Stimulated activated CD8-positive, alpha-beta memory T cell treated with anti-CD3 and anti-CD28 coated beads, Interleukin-7, amount 100 ng/mL, for 48 hours (primary cell): ENCODE results near the gene SLC6A19.
"Not testable (repeated sequence)": the region's sequence is repeated elsewhere in the genome, so short reads cannot be mapped to it uniquely, and the experiment has no call there.

ENCODE experiments used
- DNase-seq, 2 donors: peaks; one replicate each; pipeline ENCODE4 v3.0.0-alpha.2; 2020; ENCODE audit warnings: low read depth in 1 of 2; ENCODE audit errors: extremely low read depth in 1 of 2

Gene SLC6A19

DNA sequence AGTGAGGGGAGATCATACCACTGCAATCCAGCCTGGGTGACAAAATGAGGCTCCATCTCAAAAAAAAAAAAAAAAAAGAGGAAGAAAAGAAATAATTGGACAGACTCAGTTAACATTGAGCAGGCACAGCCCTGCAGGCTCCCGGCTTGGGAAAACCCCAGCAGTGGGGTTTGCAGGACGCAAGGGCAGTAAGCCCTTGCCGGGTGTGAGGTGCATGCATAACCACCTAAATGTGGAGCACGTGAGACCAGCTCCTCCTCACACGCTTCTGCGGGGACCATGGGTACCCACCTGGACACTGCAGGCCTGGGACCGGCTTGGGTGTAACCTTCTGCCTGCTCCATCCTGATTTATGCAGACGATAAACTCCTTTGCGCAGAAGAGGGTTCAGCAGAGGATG is 19.0 kb downstream of the SLC6A19 start:
- DNase-seq: no peak

DNA sequence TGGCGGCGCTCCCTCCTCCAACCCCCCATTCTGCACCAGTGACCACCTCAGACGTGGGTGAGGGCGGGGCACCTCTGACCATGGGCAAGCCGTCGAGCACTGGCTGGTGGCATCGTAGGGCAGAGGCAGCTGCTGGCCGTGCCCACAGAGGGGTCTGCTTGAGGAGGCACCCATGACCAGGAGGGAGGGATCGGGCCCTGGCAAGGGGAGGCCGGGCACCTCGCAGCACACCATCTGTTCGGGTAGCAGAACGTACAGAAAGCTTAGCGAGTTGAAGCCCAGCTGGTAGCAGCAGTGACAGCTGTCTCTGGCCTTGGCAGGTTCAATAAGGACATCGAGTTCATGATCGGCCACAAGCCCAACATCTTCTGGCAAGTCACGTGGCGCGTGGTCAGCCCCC is 19.4 kb downstream of the SLC6A19 start:
- no peak for DNase-seq

DNA sequence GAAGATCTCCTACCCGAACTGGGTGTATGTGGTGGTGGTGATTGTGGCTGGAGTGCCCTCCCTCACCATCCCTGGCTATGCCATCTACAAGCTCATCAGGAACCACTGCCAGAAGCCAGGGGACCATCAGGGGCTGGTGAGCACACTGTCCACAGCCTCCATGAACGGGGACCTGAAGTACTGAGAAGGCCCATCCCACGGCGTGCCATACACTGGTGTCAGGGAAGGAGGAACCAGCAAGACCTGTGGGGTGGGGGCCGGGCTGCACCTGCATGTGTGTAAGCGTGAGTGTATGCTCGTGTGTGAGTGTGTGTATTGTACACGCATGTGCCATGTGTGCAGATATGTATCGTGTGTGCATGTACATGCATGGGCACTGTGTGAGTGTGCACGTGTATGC is 20.3 kb downstream of the SLC6A19 start:
- no peak for DNase-seq

DNA sequence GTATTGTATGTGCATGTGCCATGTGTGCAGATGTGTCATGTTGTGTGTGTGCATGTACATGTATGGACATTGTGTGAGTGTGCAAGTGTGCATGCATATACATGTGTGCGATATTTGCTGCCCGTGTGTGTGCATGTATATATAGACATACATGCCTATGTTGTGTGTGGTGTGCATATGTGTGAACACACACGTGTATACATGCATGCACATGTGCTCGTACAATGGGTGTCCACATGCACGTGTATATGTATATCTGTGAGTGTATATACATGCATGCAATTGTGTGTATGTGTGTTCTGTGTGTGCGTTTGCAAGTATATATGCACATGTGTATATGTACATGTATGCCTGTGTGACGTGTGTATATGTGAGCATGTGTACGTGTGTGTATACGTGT is 20.8 kb downstream of the SLC6A19 start:
- no peak for DNase-seq

DNA sequence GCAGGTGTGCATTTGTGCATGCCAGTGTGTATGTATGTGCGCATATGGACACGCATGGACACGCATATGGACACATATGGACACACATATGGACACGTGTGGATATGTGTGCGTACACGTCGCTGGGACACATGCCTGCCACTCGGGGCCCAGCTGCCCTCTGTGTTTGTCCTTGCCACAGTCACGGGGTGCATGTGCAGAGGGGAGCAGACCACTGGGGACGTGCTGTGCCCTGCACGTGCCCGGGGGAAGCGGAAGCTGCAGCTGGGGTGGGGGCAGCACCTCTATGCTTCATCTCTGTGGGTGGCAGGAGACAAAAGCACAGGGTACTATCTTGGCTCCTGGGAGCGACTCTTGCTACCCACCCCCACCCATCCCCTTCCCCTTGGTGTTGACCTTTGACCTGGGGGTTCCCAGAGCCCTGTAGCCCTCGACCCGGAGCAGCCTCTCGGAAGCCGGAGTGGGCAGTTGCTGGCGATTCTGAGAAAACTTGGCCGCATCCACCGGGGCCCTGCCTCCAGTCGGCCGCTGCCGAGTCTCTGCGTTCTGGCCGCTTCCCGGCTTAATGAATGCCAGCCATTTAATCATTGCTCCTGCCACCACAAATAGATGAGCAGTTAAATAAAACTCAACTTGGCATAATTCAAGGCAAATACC is 21.4 kb downstream of the SLC6A19 start:
- no peak for DNase-seq

DNA sequence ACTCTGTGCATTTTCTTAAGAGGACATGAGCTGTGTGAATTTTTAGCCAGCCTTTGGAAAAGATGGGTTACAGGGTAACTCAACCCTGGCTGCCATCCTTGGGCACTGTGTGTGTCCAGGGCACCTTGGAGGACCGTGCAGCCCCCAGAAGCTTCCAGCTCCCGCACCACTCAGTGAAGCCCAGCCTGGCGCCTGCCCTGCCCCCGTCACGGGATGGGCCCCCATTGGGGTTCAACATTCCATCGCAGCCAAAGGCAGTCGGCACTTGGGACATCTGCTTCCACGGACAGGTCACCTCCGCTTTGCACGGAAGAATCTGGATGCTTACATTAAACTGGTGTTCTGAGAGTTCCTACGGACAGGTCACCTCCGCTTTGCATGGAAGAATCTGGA is 21.9 kb downstream of the SLC6A19 start:
- DNase-seq: no peak

DNA sequence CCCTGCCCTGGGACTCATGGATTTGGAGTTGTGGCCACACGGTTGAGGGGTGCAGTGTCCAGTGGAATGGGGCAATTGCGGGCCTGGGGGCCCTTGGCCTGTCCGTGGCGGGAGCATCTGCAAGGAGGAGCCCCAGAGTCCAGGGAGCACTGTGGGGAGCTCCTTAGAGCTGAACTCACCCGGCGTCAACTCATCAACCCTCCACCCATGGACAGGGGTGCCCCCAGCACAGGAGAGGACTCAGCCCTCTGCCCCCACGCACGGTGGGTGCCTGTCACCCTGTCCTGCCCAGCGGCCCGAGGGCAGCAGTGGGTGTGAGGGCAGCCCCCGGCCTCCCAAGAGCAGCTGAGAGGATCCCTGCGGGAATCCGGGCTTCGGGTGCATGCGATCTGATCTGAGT is 23.2 kb downstream of the SLC6A19 start:
- DNase-seq: no peak

DNA sequence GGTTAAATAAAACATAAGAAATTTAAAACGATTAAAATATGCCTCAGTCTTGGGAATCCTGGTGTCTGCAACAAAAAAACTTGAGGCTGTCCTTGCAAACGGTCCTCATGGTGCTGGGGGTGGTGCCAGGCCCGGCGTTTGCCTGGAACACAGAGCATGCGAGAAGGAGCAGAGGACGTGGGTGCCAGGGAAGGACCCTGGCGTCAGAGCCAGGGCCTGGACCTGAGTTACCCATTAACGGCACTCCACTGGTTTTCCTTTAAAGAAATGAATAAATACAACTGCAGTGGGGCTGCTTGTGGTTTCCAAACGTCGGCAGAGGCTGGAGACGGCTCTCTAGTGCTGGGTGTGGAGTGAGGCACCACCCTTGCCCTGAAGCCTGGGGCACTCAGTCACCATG is 23.7 kb downstream of the SLC6A19 start, which contains the start of gene SLC6A18:
Gene SLC6A18, plus strand, starts transcription at position 301 of the 400 bp plus-strand sequence. Its CDS starts 97 bp downstream, at position 398.
- no peak for DNase-seq

DNA sequence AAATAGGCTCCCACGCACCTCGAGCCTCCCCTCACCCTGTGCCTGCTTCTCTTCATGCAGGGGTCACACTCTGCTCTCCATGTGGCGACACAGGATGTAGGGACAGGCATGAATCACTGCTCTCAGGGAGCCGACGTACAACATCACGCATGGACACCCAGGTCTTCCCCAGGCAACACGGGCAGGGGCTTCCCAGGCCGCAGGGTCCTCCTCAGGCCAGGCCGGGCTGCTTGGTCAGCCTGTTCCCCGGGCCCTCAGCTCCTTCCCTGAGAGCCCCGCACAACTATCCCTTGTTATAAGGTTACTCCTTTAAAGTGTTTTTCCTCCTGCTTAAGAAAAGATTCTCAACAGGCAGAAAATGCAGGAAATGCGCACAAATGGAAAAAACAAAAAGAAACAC is 24.8 kb downstream of the SLC6A19 start:
- DNase-seq: no peak

DNA sequence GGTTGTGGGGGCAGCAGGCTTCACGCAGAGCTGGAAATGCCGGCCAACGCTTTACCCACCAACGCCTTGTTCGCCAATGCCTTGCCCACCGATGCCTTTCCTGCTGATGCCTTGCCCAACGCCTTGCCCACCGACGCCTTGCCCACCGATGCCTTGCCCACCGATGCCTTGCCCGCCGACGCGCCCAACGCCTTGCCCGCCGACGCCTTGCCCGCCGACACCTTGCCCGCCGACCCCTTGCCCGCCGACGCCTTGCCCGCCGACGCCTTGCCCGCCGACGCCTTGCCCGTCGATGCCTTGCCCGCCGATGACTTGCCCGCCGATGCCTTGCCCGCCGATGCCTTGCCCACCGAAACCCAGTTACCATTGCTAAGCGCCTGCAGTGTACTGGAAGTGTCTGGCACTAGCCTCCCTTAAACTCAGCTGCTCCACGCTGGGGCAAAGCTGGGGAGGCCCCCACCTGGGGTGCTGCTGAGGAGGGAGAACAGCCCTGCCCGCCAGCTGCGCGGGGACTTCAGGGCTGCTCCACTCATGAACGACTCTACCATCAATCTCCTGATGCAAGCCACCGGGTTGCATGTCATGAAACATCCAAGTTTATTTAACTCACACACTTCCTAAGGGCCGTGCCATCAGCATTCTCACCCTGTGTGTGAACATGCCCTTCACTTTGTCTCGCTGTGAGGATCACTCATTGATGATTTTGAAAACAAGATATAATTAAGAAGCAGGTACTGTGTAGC is 25.6 kb downstream of the SLC6A19 start:
- DNase-seq: no peak

DNA sequence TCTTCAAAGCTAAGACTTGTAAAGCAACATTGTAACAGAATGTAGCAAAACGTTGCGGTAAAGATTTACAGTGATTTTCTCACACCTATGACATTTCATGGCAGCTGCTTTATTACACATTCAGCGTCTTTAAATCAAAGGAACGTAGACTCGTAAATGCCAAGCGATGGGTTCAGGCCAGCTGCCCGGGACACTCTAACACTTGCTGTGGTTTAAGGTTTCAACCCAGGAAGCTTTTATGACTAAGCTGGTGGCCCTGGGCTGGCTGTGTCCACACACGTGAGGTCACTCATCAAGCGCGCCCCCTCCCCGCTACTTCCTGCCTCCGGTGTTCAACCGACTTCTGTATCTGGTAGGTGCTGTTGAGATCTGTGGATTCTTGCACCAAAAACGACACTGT is 26.3 kb downstream of the SLC6A19 start:
- DNase-seq: no peak

DNA sequence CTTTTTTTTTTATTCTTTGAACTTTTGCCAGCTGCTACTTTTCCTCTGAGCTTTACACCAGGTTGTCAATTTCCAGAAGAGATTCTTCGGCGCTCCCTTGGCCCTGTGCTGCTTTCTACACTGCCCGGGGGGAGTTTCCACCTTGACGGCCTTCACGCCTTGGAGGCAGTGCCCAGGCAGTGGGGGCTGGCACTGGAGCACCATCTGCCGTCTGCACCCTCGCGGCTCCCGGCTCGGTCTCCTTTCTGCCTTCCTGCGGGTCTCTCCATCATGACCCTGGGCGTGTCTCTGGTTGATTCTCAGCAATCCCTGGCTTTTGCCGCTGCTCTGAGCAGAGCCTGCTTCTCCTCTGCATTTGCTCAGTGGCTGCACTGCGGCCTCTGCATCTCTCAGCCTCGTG is 26.7 kb downstream of the SLC6A19 start:
- DNase-seq: no peak

DNA sequence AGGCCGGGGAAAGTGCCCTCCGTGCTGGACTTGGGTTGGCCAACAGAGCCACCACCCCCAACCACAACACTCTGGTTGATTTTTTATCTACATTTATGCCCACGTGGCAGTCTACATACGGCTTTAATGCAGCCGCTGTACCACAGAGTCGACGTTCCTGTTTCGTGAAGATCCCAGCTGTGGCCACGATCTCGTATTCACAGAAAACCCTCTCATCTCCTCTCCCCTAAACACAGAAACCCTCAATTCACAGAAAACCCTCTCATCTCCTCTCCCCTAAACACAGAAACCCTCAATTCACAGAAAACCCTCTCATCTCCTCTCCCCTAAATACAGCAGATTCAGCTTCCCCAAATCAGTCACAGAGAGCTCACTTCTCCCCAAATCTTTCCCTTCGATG is 27.6 kb downstream of the SLC6A19 start:
- DNase-seq: not testable (repeated sequence)

DNA sequence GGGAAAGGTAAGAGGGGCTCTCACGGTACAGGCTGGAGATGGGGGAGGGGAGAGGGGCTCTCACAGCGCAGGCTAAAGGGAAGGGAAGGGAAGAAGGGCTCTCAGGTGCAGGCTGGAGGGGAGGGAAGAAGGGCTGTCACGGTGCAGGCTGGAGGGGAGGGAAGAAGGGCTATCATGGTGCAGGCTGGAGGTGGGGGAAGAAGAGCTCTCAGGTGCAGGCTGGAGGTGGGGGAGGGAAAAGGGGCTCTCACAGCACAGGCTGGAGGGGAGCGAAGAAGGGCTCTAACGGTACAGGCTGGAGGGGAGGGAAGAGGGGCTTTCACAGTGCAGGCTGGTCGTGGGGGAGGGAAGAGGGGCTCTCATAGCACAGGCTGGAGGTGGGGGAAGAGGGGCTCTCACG is 28.4 kb downstream of the SLC6A19 start:
- DNase-seq: no peak

DNA sequence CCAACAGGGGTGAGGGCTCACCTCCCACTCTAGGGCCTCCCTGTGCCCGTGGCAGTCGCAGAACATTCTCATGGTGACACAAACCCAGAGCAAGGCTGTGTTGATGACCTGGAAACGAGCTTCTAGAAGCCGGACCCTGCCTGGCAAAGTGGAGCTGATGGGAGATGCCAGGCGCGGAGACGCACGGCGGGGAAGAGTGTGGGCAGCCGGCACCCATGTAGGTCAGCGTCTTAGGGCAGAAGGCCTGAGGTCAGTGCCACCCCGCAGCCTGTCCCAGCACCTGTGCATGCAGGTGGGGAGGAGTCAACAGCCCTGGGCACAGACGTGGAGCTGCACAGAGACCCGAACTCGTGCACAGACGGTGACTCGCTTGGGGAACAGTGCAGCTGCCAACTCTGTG is 29.2 kb downstream of the SLC6A19 start:
- no peak for DNase-seq

DNA sequence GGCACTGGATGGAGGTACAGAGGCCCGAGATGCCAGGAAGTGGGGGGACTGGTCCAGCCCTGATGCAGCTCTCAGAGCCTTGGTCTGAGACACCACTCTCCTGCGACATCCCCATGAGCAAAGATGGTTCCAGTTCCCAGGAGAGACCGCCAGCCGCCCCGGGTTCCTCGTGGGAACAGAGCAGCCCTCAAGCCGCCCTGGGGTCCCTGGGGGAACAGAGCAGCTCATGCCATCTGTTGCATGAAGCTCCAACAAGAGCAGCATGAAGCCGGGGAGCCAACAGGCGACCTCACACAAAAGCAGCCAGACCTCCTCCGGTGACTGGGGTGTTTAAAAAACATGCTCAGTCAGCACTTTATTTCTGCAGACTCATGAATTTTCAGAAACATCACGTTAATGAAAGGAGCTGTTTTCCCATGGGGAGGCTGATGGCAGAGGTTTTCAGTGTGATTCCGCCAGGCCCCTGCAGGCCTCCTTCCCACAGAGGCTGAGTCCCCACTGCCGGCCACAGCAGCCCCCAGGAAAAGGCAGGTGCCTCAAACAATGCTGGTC is 30.0 kb downstream of the SLC6A19 start:
- no peak for DNase-seq

DNA sequence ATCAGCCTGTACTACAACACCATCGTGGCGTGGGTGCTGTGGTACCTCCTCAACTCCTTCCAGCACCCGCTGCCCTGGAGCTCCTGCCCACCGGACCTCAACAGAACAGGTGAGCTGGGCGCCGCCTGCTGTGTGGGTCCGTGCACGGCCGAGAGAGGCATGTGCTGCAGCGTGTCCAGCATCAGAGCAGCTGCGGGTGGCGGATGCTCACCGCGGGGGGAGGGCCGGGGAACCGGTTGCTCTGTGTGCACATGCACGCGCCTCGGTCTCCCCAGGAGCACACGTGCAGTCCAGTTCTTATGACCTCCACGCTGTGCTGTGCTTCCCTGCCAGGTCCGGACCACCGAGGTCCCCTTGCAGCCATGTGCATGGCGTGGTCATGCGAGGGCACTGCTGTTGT is 31.4 kb downstream of the SLC6A19 start:
- DNase-seq: no peak

DNA sequence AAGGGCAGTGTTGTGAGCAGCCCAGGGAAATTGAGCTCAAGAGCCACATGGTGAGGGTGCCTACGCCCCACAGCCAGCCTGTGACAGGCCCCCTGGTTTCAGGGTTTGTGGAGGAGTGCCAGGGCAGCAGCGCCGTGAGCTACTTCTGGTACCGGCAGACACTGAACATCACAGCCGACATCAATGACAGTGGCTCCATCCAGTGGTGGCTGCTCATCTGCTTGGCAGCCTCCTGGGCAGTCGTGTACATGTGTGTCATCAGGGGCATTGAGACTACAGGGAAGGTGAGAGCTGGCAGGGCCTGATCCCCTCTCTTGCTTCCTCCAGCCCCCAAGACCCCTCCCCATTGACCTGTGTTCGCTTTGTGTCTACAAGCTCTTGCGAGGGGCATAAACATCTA is 34.0 kb downstream of the SLC6A19 start:
- no peak for DNase-seq

DNA sequence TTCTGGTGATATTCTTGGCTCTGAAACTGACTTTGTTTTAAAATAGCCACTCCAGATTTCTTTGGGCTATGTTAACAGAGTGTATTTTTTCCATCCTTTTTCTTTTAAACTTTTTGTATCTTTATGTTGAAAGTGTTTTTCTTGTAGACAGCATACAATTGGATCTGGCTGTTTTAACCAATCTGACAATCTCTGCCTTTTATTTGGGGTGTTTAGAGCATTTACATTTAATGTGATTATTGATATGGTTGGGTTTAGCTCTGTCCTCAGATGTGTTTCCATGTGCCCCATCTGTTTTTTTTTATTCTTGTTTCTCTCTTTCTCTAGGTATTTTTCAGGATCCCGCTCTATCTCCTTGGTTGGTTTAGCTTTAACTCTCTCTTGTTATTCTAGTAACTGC is 34.4 kb downstream of the SLC6A19 start:
- no peak for DNase-seq

DNA sequence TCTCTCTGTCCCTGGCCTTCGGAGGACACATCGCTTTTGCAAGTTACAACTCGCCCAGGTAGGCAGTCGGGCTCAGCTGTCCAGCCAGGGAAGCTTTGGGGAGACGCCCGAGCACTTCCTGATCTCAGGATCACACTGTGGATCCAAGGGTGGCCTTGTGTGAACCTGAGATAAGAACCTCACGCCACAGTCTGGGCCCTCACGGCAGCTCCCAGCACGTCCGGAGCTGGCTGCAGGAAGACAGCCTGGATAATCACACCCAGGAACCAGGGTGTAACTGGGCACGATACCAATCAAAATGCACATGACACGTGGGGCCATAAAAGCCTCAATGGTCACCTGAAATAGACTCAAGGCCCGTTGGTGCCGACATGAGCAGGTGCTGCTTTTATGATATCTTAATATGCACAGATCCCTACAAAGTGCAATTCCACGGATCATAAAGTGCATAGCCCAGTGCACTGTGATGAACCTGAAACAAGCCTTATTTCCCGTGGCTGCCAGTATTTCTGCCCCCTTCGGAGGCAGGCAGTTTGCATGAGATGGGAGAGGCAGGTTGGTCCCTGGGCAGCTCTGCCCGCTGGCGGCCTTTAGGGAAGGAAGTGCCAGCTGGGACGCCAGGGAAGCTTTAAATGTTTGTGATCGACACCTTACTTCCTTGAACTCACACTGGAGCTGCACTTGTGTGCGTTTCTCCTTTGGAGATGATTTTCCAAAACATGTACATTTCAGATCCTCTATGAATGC is 38.3 kb downstream of the SLC6A19 start:
- DNase-seq: no peak

DNA sequence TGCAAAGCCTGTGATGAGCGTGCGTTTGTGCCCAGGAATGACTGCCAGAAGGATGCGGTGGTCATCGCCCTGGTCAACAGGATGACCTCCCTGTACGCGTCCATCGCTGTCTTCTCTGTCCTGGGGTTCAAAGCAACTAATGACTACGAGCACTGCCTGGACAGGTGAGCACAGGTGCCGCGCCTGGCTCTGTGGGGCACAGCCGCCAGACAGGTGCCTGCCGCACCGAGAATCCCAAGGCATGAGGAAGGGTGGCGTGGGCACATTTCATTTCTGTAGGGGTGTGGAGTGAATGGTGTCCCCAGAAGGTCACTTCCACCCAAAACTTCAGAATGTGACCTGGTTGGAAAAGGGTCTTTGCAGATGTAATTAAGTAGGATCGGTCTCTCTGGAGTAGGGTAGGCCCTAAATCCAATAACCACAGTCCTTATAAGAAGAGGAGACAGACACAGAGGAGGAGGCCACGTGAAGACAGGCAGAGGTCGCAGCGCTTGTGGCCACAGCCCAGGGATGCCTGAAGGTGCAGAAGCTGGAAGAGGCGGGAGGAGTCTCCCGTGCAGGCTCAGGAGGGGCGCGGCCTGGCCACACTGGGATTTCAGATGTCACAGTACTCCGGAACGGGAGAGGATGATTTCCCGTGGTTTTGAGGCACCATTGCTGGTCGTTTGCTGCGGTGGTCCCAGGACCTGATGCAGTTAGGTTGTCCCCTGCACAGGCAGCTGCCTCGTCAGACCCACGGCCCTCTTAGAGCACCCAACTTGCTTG is 39.3 kb downstream of the SLC6A19 start:
- DNase-seq: no peak
